Effector memory CD4-positive, alpha-beta T cell (primary cell): Measurements from ENCODE around the gene ZSWIM3.
"Not testable (repeated sequence)": the region's sequence is repeated elsewhere in the genome, so short reads cannot be mapped to it uniquely, and the experiment has no call there.

Experiments used
- DNase-seq, 3 donors: peaks; one replicate each; pipeline ENCODE4 v3.0.0-alpha.2; 2020
- H3K27ac ChIP-seq: 2 replicates; pipeline ENCODE4 v1.7.0; 2013; ENCODE audit warnings: mild to moderate bottlenecking, low read length, moderate library complexity; ENCODE audit not compliant: insufficient read depth, poor library complexity, severe bottlenecking
- H3K27me3 ChIP-seq: replicated peaks from 2 replicates; pipeline ENCODE4 v1.7.0; 2013; ENCODE audit warnings: mild to moderate bottlenecking, low read length; ENCODE audit not compliant: insufficient read depth, control insufficient read depth, poor library complexity, severe bottlenecking
- H3K36me3 ChIP-seq: 2 replicates; pipeline ENCODE4 v1.7.0; 2013; ENCODE audit warnings: mild to moderate bottlenecking, low read length, moderate library complexity; ENCODE audit not compliant: control insufficient read depth, insufficient read depth
- H3K4me1 ChIP-seq: 2 replicates; pipeline ENCODE4 v1.7.0; 2013; ENCODE audit warnings: low read length, mild to moderate bottlenecking; ENCODE audit not compliant: control insufficient read depth, insufficient read depth, poor library complexity, severe bottlenecking
- H3K4me3 ChIP-seq: 2 replicates; pipeline ENCODE4 v1.7.0; 2013; ENCODE audit warnings: low read length, low read depth, mild to moderate bottlenecking; ENCODE audit not compliant: insufficient read depth, poor library complexity, severe bottlenecking
- H3K9me3 ChIP-seq: 2 replicates; pipeline ENCODE4 v1.7.0; 2013; ENCODE audit warnings: mild to moderate bottlenecking, low read length, moderate library complexity; ENCODE audit not compliant: control insufficient read depth

ZSWIM3 gene

GRCh38 chr20:45897289-45897688 is 39.9 kb downstream of the ZSWIM3 start:
- no peaks in the 10 kb centered on the region for H3K9me3 ChIP-seq
- no peaks in the 10 kb centered on the region for H3K27me3 ChIP-seq
- peaks cover 30% of the 10 kb centered on the region for H3K36me3 ChIP-seq
- no peak overlapping the region for H3K4me3 ChIP-seq
- H3K4me1 ChIP-seq = peaks cover 1% of the 10 kb centered on the region
- DNase-seq = no peak
- no peak overlapping the region for H3K27ac ChIP-seq

- no peaks in the 10 kb centered on the region for H3K4me1 ChIP-seq
- no peak for DNase-seq
- H3K4me3 ChIP-seq = no peak overlapping the region
- H3K36me3 ChIP-seq = peaks cover 30% of the 10 kb centered on the region
- no peak overlapping the region for H3K27ac ChIP-seq
- no peaks in the 10 kb centered on the region for H3K27me3 ChIP-seq
- no peaks in the 10 kb centered on the region for H3K9me3 ChIP-seq
Measured at GRCh38 chr20:45897692-45898091, 40.3 kb downstream of the ZSWIM3 start.

DNA sequence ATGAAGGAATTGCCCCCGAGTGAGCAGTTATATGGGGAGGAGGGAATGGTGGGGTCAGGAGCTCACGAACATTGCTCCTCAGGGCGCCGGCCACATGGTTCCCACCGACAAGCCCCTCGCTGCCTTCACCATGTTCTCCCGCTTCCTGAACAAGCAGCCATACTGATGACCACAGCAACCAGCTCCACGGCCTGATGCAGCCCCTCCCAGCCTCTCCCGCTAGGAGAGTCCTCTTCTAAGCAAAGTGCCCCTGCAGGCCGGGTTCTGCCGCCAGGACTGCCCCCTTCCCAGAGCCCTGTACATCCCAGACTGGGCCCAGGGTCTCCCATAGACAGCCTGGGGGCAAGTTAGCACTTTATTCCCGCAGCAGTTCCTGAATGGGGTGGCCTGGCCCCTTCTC is 40.9 kb downstream of the ZSWIM3 start:
- no peaks in the 10 kb centered on the region for H3K9me3 ChIP-seq
- H3K36me3 ChIP-seq = peaks cover 30% of the 10 kb centered on the region
- H3K27me3 ChIP-seq = no peaks in the 10 kb centered on the region
- no peak overlapping the region for H3K4me3 ChIP-seq
- no peak for DNase-seq
- no peak overlapping the region for H3K27ac ChIP-seq
- H3K4me1 ChIP-seq = no peaks in the 10 kb centered on the region

DNA sequence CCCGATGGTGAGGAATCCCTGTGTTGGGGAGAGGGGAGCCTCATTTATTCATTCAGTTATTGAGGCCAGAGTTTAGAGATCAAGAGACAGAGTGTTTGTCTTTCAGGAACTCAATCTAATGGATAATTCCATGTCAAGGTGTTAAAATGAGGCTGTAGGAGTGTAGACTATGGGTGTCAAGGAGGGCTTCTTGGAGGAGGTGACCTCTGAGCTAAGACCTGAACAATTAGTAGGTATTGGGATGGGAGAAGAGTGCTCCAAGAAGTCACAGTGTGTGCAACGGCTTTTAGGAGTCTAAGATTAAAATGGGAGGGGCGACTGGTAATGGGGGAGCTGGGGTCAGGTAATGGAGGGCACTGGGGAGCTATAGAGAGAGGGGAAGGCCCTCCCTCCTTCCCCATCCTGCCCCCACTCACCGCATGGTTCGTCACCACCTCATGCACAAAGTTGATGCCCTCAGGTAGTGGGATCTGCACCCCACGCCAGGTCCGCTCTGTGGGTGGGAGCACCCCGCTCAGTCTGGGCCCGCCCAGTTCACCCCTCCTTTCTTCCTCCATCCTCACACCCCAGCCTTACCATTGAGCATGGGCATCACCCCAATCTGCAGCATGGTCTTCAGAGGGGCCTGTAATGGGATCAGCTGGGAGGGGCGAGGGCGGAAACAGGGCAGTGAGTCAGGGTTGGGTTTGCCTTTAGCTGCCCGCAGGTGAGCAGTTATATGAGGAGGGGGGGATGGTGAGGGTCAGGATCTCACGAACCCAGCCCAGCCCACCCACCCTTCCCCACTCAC is 41.8 kb downstream of the ZSWIM3 start:
- Histone ChIP-seq H3K27ac (no peak overlapping the region), H3K4me1 (no peaks in the 10 kb centered on the region), H3K36me3 (peaks cover 30% of the 10 kb centered on the region), H3K9me3 (no peaks in the 10 kb centered on the region), H3K4me3 (no peak overlapping the region), H3K27me3 (no peaks in the 10 kb centered on the region)
- no peak for DNase-seq

DNA sequence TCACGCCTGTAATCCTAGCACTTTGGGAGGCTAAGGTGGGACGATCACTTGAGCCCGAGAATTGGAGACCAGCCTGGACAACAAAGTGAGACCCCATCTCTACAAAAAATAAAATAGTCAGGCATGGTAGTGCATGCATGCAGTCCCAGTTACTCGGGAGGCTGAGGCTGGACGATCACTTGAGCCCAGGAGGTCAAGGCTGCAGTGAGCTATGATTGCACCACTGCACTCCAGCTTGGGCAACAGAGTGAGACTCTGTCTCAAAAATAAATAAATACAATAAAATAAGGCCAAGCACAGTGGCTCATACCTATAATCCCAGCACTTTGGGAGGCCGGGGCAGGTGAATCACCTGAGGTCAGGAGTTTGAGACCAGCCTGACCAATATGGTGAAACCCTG is 43.9 kb downstream of the ZSWIM3 start:
- H3K27me3 ChIP-seq, H3K4me3 ChIP-seq, H3K27ac ChIP-seq, DNase-seq, H3K4me1 ChIP-seq, H3K9me3 ChIP-seq: not testable (repeated sequence)
- peaks cover 23% of the 10 kb centered on the region for H3K36me3 ChIP-seq

GRCh38 chr20:45902199-45902701 is 44.8 kb downstream of the ZSWIM3 start:
- peaks cover 17% of the 10 kb centered on the region for H3K36me3 ChIP-seq
- H3K27me3 ChIP-seq = no peaks in the 10 kb centered on the region
- no peak overlapping the region for H3K4me3 ChIP-seq
- H3K9me3 ChIP-seq = no peaks in the 10 kb centered on the region
- no peak overlapping the region for H3K27ac ChIP-seq
- no peaks in the 10 kb centered on the region for H3K4me1 ChIP-seq
- DNase-seq = no peak

DNA sequence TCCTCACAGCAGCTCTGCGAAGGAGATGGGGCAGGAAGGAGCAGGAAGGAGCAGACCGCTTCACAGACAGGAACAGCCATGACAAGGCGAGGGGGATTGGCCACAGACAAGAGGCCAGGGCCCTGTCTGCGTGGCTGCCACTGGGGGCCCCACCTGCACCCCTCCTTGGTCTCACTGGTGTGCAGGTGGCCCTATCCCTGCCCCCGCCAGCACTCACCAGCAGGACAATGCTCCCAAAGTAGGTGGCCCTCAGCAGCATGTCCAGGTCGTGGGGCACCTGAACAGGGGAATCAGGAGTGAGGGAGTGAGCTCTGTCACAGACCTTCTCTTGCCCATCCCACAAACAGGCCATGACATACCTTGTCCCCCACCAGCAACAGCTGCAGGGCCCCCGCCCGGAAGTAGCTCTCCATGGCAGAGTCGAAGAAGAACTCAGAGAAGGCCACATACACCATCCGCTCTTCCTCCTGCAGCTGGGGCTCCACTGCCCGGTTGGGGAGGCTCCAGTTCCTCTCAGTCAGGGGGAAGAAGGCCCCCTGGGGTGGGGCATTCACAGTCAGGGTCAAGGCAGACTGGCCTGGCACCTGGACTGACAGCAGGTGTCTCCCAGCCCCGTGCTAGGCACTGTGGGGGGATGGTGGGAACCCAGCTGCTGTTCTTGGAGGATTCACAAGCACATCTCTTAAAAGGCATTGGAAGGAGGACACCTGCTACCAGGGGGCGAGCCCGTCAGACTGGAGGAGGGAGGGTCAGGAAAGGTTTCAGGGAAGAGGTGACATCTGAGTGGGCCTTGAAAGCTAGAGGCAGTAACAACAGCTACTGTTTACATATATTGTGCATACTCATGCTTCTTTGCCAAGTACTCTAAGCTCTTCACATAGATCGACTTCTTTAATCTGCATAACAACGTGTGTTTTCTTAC is 47.4 kb downstream of the ZSWIM3 start:
- H3K36me3 ChIP-seq = no peaks in the 10 kb centered on the region
- H3K9me3 ChIP-seq = no peaks in the 10 kb centered on the region
- no peaks in the 10 kb centered on the region for H3K27me3 ChIP-seq
- H3K4me1 ChIP-seq = no peaks in the 10 kb centered on the region
- no peak for DNase-seq
- H3K4me3 ChIP-seq = no peak overlapping the region
- no peak overlapping the region for H3K27ac ChIP-seq

- H3K9me3 ChIP-seq = no peaks in the 10 kb centered on the region
- no peak overlapping the region for H3K27ac ChIP-seq
- no peaks in the 10 kb centered on the region for H3K27me3 ChIP-seq
- H3K4me3 ChIP-seq = no peak overlapping the region
- no peaks in the 10 kb centered on the region for H3K4me1 ChIP-seq
- no peaks in the 10 kb centered on the region for H3K36me3 ChIP-seq
- DNase-seq = no peak
Measured at GRCh38 chr20:45905505-45906079, 48.2 kb downstream of the ZSWIM3 start.

GRCh38 chr20:45907219-45907948 is 50.0 kb downstream of the ZSWIM3 start:
- Histone ChIP-seq H3K36me3 (no peaks in the 10 kb centered on the region), H3K27ac (no peak overlapping the region)
- DNase-seq = no peak

More at GRCh38 chr20:45907219-45907948, 50.0 kb downstream of the ZSWIM3 start:
- peaks cover 13% of the 10 kb centered on the region for H3K4me1 ChIP-seq
- no peaks in the 10 kb centered on the region for H3K9me3 ChIP-seq
- H3K27me3 ChIP-seq = no peaks in the 10 kb centered on the region
- no peak overlapping the region for H3K4me3 ChIP-seq
